ENCODE measurements around the gene CDK6.

CDK6 gene

GRCh38 chr7:92629779-92630178, 206.6 kb downstream of the CDK6 start:
- TF ChIP-seq EZH2 (IDR thresholded peaks at IDR 0.05; ENCODE audit: borderline replicate concordance, low read length) = no peak
- no peak for TF ChIP-seq CTCF (IDR thresholded peaks at IDR 0.05; ENCODE audit: low read length)
- H4K20me1 ChIP-seq (ENCODE audit: insufficient read depth, low read length) = no peaks in the 10 kb centered on the region
- H3K79me2 ChIP-seq (ENCODE audit: insufficient read depth, low read length) = no peaks in the 10 kb centered on the region
- H3K27ac ChIP-seq (ENCODE audit: low read depth, low read length, poor library complexity, severe bottlenecking) = no peak overlapping the region
- H2AFZ ChIP-seq (ENCODE audit: low read length) = no peak overlapping the region
- no peaks in the 10 kb centered on the region for H3F3A ChIP-seq (ENCODE audit: insufficient read depth, low read length)
- no peak overlapping the region for H3K4me3 ChIP-seq (ENCODE audit: low read depth, low read length, poor library complexity, severe bottlenecking)
- no peak overlapping the region for H3K4me2 ChIP-seq (ENCODE audit: low read length)
- no peaks in the 10 kb centered on the region for H3K4me1 ChIP-seq (ENCODE audit: insufficient read depth, low read length, severe bottlenecking)
- H3K27me3 ChIP-seq (ENCODE audit: insufficient read depth, low read length) = no peaks in the 10 kb centered on the region
- no peaks in the 10 kb centered on the region for H3K9me2 ChIP-seq (ENCODE audit: low read depth, low read length)
- peaks cover under 1% of the 10 kb centered on the region; the same call in 1 of the 2 replicates for H3K9me3 ChIP-seq (ENCODE audit: low read length)
- H3K9ac ChIP-seq (ENCODE audit: low read length) = no peak overlapping the region
- H3K36me3 ChIP-seq (ENCODE audit: insufficient read depth, low read length) = peaks cover 13% of the 10 kb centered on the region; the same call in 1 of the 2 replicates

GRCh38 chr7:92627956-92628355, 208.4 kb downstream of the CDK6 start:
- Histone ChIP-seq H3F3A (ENCODE audit: insufficient read depth, low read length) (no peaks in the 10 kb centered on the region), H3K79me2 (ENCODE audit: insufficient read depth, low read length) (no peaks in the 10 kb centered on the region), H3K4me2 (ENCODE audit: low read length) (no peak overlapping the region), H3K4me1 (ENCODE audit: insufficient read depth, low read length, severe bottlenecking) (no peaks in the 10 kb centered on the region), H4K20me1 (ENCODE audit: insufficient read depth, low read length) (no peaks in the 10 kb centered on the region), H3K27me3 (ENCODE audit: insufficient read depth, low read length) (no peaks in the 10 kb centered on the region), H3K4me3 (ENCODE audit: low read depth, low read length, poor library complexity, severe bottlenecking) (no peak overlapping the region), H3K36me3 (ENCODE audit: insufficient read depth, low read length) (peaks cover 13% of the 10 kb centered on the region; the same call in 1 of the 2 replicates), H3K9me2 (ENCODE audit: low read depth, low read length) (no peaks in the 10 kb centered on the region), H3K27ac (ENCODE audit: low read depth, low read length, poor library complexity, severe bottlenecking) (no peak overlapping the region), H3K9ac (ENCODE audit: low read length) (no peak overlapping the region), H3K9me3 (ENCODE audit: low read length) (peaks cover 5% of the 10 kb centered on the region), H2AFZ (ENCODE audit: low read length) (no peak overlapping the region)
- TF ChIP-seq EZH2 (IDR thresholded peaks at IDR 0.05; ENCODE audit: borderline replicate concordance, low read length) (no peak), CTCF (IDR thresholded peaks at IDR 0.05; ENCODE audit: low read length) (no peak)

DNA sequence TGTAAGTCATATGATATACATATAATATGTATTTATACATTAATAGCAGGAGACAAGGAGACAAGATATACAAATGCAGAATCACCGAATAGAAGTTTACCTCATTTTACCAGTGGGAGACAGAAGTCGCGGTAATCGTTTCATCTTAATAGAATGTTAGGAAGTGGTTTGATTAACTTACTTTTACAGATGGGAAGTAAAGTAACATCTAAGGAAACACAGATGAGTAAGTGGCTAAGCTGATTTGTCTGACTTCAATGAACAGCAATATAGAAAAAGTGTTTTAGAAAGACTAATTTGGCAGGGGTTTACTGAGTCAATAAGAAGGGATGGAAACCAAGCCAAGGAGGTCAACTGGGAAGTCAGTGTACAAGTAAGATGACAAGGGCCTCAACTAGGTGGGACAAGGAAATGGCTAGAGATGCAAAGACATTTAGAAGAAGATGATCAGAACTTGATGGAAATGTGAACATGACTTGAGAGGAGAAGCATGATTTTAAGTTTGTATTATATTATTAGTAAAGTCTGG, 210.0 kb downstream of the CDK6 start:
- Histone ChIP-seq H3K4me3 (ENCODE audit: low read depth, low read length, poor library complexity, severe bottlenecking) (no peak overlapping the region), H3K27me3 (ENCODE audit: insufficient read depth, low read length) (no peaks in the 10 kb centered on the region), H3K9ac (ENCODE audit: low read length) (no peak overlapping the region), H3K4me2 (ENCODE audit: low read length) (no peak overlapping the region), H3K4me1 (ENCODE audit: insufficient read depth, low read length, severe bottlenecking) (peaks cover 15% of the 10 kb centered on the region), H4K20me1 (ENCODE audit: insufficient read depth, low read length) (no peaks in the 10 kb centered on the region), H3K9me2 (ENCODE audit: low read depth, low read length) (no peaks in the 10 kb centered on the region), H3K27ac (ENCODE audit: low read depth, low read length, poor library complexity, severe bottlenecking) (no peak overlapping the region), H3K79me2 (ENCODE audit: insufficient read depth, low read length) (no peaks in the 10 kb centered on the region), H3F3A (ENCODE audit: insufficient read depth, low read length) (no peaks in the 10 kb centered on the region), H3K9me3 (ENCODE audit: low read length) (peaks cover 5% of the 10 kb centered on the region), H2AFZ (ENCODE audit: low read length) (no peak overlapping the region), H3K36me3 (ENCODE audit: insufficient read depth, low read length) (peaks cover 18% of the 10 kb centered on the region; the same call in 1 of the 2 replicates)
- TF ChIP-seq CTCF (IDR thresholded peaks at IDR 0.05; ENCODE audit: low read length) (no peak), EZH2 (IDR thresholded peaks at IDR 0.05; ENCODE audit: borderline replicate concordance, low read length) (no peak)

Measured in OCI-LY1 (cell line).